H1 (cell line): ENCODE measurements around the gene GOLGA6L25. TPM values are rescaled to one million over a fixed set of nuclear protein-coding genes. Genes with fewer than 3 reads are reported as not detected.
"Not testable (repeated sequence)": the region's sequence is repeated elsewhere in the genome, so short reads cannot be mapped to it uniquely, and the experiment has no call there.

Source experiments
- CTCF ChIA-PET: fragments of 300-600 bp; sonication (Branson Sonifier 250); formaldehyde crosslinking; loops from one replicate; lab custom pipeline; 2021; ENCODE audit not compliant: partially characterized antibody; lab: Charles Lee
- POLR2A ChIA-PET: fragments of 300-600 bp; sonication (Branson Sonifier 250); formaldehyde crosslinking; loops from one replicate; lab custom pipeline; 2021; ENCODE audit warnings: inconsistent platforms; ENCODE audit not compliant: partially characterized antibody; lab: Charles Lee
- DNase-seq, 2 experiments: peaks; one replicate each; pipeline versions ENCODE4 v3.0.0 to v3.0.0-alpha.2; 2010 to 2022; ENCODE audit warnings: low spot score in 2 of 2, low read depth in 1 of 2, mixed read lengths in 1 of 2
- FAIRE-seq: peaks from 2 replicates; lab custom pipeline; 2011; peaks lifted over from hg19 to GRCh38; lab: Jason Lieb, UNC
- H2AFZ ChIP-seq: 2 replicates; pipeline ENCODE4 v1.8.1; 2012; ENCODE audit warnings: low read length, inconsistent platforms
- H2AK5ac ChIP-seq: 2 replicates; pipeline ENCODE4 v1.6.1; 2013; ENCODE audit warnings: low read depth, low read length
- H2BK120ac ChIP-seq: replicated peaks from 2 replicates; pipeline ENCODE3; 2013; ENCODE audit warnings: low read depth, low read length, inconsistent platforms
- H2BK12ac ChIP-seq: 2 replicates; pipeline ENCODE4 v1.6.1; 2013; ENCODE audit warnings: low read depth, low read length
- H2BK15ac ChIP-seq: 2 replicates; pipeline ENCODE4 v1.6.1; 2013; ENCODE audit warnings: low read length
- H2BK20ac ChIP-seq: 2 replicates; pipeline ENCODE4 v1.6.1; 2013; ENCODE audit warnings: low read length
- H2BK5ac ChIP-seq: 2 replicates; pipeline ENCODE4 v1.6.1; 2013; ENCODE audit warnings: low read depth, low read length
- H3K14ac ChIP-seq: 2 replicates; pipeline ENCODE4 v1.6.1; 2013; ENCODE audit warnings: inconsistent platforms; ENCODE audit not compliant: insufficient read length
- H3K18ac ChIP-seq: 2 replicates; pipeline ENCODE4 v1.6.1; 2013; ENCODE audit warnings: low read length; ENCODE audit errors: extremely low read depth
- H3K23ac ChIP-seq: 2 replicates; pipeline ENCODE4 v1.6.1; 2013; ENCODE audit warnings: inconsistent platforms; ENCODE audit not compliant: insufficient read length
- H3K23me2 ChIP-seq: 2 replicates; pipeline ENCODE4 v1.6.1; 2013; ENCODE audit warnings: low read depth, low read length
- H3K27ac ChIP-seq: 2 replicates; pipeline ENCODE4 v1.6.1; 2011; ENCODE audit warnings: low read depth, low read length, inconsistent platforms
- H3K27me3 ChIP-seq, 4 experiments: replicated peaks in 1 of 4; 1 replicate in 1 of 4; 2 replicates in 3 of 4; pipeline versions ENCODE4 v1.6.1 to v1.8.1; 2011 to 2013; ENCODE audit warnings: low read length in 3 of 4, mild to moderate bottlenecking in 3 of 4, inconsistent platforms in 2 of 4, mixed read lengths in 2 of 4, moderate library complexity in 1 of 4; ENCODE audit not compliant: control insufficient read depth in 3 of 4, insufficient read depth in 3 of 4; ENCODE audit errors: extremely low read depth in 1 of 4
- H3K36me3 ChIP-seq, 4 experiments: 2 replicates each; pipeline versions ENCODE4 v1.6.1 to v1.8.1; 2011 to 2013; ENCODE audit warnings: mild to moderate bottlenecking in 4 of 4, low read length in 3 of 4, moderate library complexity in 2 of 4, control low read depth in 1 of 4, inconsistent platforms in 1 of 4; ENCODE audit not compliant: insufficient read depth in 4 of 4, control insufficient read depth in 2 of 4
- H3K4ac ChIP-seq: replicated peaks from 2 replicates; pipeline ENCODE3; 2013; ENCODE audit warnings: low read length, low read depth, mixed read lengths, inconsistent platforms; ENCODE audit not compliant: insufficient read length
- H3K4me1 ChIP-seq, 4 experiments: replicated peaks in 1 of 4; 1 replicate in 1 of 4; 2 replicates in 3 of 4; pipeline versions ENCODE4 v1.6.1 to v1.8.1; 2011 to 2013; ENCODE audit warnings: low read length in 3 of 4, inconsistent platforms in 2 of 4, mixed read lengths in 1 of 4; ENCODE audit not compliant: insufficient read depth in 4 of 4, control insufficient read depth in 3 of 4
- H3K4me2 ChIP-seq, 2 experiments: 2 replicates each; pipeline versions ENCODE4 v1.6.1 to v1.8.1; 2011 to 2013; ENCODE audit warnings: low read depth in 2 of 2, low read length in 2 of 2, control low read depth in 1 of 2, inconsistent platforms in 1 of 2, mild to moderate bottlenecking in 1 of 2; ENCODE audit not compliant: insufficient read depth in 1 of 2
- H3K4me3 ChIP-seq, 4 experiments: fragments of 200-600, 300-600 bp in 1 of 4; sonication (generic), shearing (Covaris generic), sonication (Bioruptor Twin) in 1 of 4; 2 replicates each; pipeline versions ENCODE4 v1.5.1 to v1.8.1; 2011 to 2016; ENCODE audit warnings: low read length in 4 of 4, low read depth in 3 of 4, control low read depth in 2 of 4, inconsistent platforms in 2 of 4, mild to moderate bottlenecking in 2 of 4, mixed read lengths in 1 of 4, moderate library complexity in 1 of 4; ENCODE audit not compliant: insufficient read depth in 2 of 4; ENCODE audit errors: extremely low read depth in 1 of 4
- H3K56ac ChIP-seq: replicated peaks from 2 replicates; pipeline ENCODE3; 2013; ENCODE audit warnings: low read depth, mild to moderate bottlenecking, mixed read lengths, low read length, inconsistent platforms; ENCODE audit not compliant: insufficient read length
- H3K79me1 ChIP-seq: 2 replicates; pipeline ENCODE4 v1.6.1; 2013; ENCODE audit warnings: low read depth, low read length, control low read depth
- H3K79me2 ChIP-seq, 2 experiments: 2 replicates each; pipeline versions ENCODE4 v1.6.1 to v1.8.1; 2012 to 2013; ENCODE audit warnings: low read length in 2 of 2, mild to moderate bottlenecking in 2 of 2, inconsistent platforms in 1 of 2; ENCODE audit not compliant: insufficient read depth in 2 of 2, control insufficient read depth in 1 of 2
- H3K9ac ChIP-seq, 4 experiments: replicated peaks in 1 of 4; 1 replicate in 1 of 4; 2 replicates in 3 of 4; pipeline versions ENCODE4 v1.6.1 to v1.8.1; 2011 to 2013; ENCODE audit warnings: low read depth in 3 of 4, low read length in 3 of 4, control low read depth in 2 of 4, mild to moderate bottlenecking in 2 of 4, moderate library complexity in 2 of 4, inconsistent platforms in 1 of 4; ENCODE audit errors: extremely low read depth in 1 of 4
- H3K9me3 ChIP-seq, 2 experiments: 2 replicates each; pipeline versions ENCODE4 v1.6.1 to v1.8.1; 2012 to 2013; ENCODE audit warnings: mild to moderate bottlenecking in 2 of 2, moderate library complexity in 2 of 2, control low read depth in 1 of 2, inconsistent platforms in 1 of 2, low read depth in 1 of 2, low read length in 1 of 2, mixed read lengths in 1 of 2; ENCODE audit not compliant: insufficient read depth in 2 of 2
- H4K20me1 ChIP-seq, 2 experiments: replicated peaks in 1 of 2; 2 replicates each; pipeline versions ENCODE3 to v1.8.1; 2011 to 2013; ENCODE audit warnings: inconsistent platforms in 2 of 2, low read length in 2 of 2, mild to moderate bottlenecking in 1 of 2; ENCODE audit not compliant: insufficient read depth in 2 of 2, control insufficient read depth in 1 of 2
- H4K5ac ChIP-seq: 2 replicates; pipeline ENCODE4 v1.6.1; 2013; ENCODE audit warnings: low read length, low read depth, mixed read lengths, inconsistent platforms; ENCODE audit not compliant: insufficient read length
- H4K8ac ChIP-seq: 2 replicates; pipeline ENCODE4 v1.8.0; 2013; ENCODE audit warnings: mild to moderate bottlenecking, moderate library complexity, low read length, inconsistent platforms; ENCODE audit not compliant: insufficient read depth; ENCODE audit errors: extremely low read depth
- H4K91ac ChIP-seq: replicated peaks from 2 replicates; pipeline ENCODE3; 2013; ENCODE audit warnings: low read length, mixed read lengths, inconsistent platforms; ENCODE audit not compliant: insufficient read length
- WGBS, 2 experiments: shearing (Covaris generic) in 1 of 2; methylation state at CpG; one replicate each; pipeline versions ENCODE4 v1.1.6 to v1.1.7; 2013 to 2015; ENCODE audit warnings: low lambda C conversion rate in 2 of 2, mixed read lengths in 2 of 2, inconsistent platforms in 1 of 2, low coverage in 1 of 2, missing lambda C conversion rate in 1 of 2; ENCODE audit not compliant: insufficient replicate concordance in 2 of 2, insufficient coverage in 1 of 2, insufficient read length in 1 of 2; ENCODE audit errors: extremely low coverage in 1 of 2, missing lambda C conversion rate in 1 of 2; 5-methylcytosine and 5-hydroxymethylcytosine counted together
- polyA plus RNA-seq, 7 experiments: library from polyadenylated mRNA; depleted of rRNA in 3 of 7; stranded (reverse) in 5 of 7; unstranded in 2 of 7; fragments of >200 nt in 5 of 7; fragments of 200-250 nt in 2 of 7; gene quantifications; 1 replicate in 5 of 7; 2 replicates in 1 of 7; 4 replicates in 1 of 7; pipeline versions ENCODE4 v1.2.1 to v1.2.3, GENCODE V29; 2011 to 2013; ENCODE audit warnings: missing spikeins in 2 of 7, mixed read lengths in 2 of 7
- total RNA-seq: library from RNA; stranded (reverse); fragmentation: NEBNext Ultra II Directional; extraction: Animal tissue kit (Norgen Biotek cat#: 25700); gene quantifications from 2 replicates; pipeline ENCODE4 v1.2.1, GENCODE V29; 2021

The GOLGA6L25 gene
- total and polyA plus RNA-seq, 2 of the 8 experiments (the other 6 are each of a cell fraction or from before 2014, with no cell fraction given) = not detected

DNA sequence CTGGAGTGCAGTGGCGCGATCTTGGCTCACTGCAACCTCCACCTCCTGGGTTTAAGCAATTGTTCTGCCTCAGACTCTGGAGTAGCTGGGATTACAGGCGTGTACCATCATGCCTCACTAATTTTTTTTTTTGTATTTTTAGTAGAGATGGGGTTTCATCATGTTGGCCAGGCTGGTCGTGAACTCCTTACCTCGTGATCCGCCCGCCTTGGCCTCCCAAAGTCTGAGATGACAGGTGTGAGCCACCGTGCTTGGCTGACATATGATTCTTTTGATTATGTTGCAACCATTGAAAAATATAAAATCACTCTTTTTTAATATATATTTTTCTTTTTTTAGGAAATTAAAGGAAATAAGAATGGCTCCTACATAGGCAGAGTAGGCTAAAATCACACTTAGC is 44.8 kb downstream of the GOLGA6L25 start:
- H3K27me3 ChIP-seq, H3K79me1 ChIP-seq, H3K14ac ChIP-seq, DNase-seq, H2AK5ac ChIP-seq, H2AFZ ChIP-seq, H2BK15ac ChIP-seq, H3K18ac ChIP-seq, H3K4ac ChIP-seq, POLR2A ChIA-PET, H3K9ac ChIP-seq, H3K79me2 ChIP-seq, CTCF ChIA-PET, H2BK5ac ChIP-seq, H3K23ac ChIP-seq, FAIRE-seq, H2BK12ac ChIP-seq, H4K5ac ChIP-seq, H3K27ac ChIP-seq, H4K91ac ChIP-seq, H2BK20ac ChIP-seq, H3K56ac ChIP-seq, H2BK120ac ChIP-seq, H3K4me1 ChIP-seq, H4K8ac ChIP-seq, H3K4me2 ChIP-seq, H3K23me2 ChIP-seq, H3K4me3 ChIP-seq, H3K9me3 ChIP-seq, H3K36me3 ChIP-seq, H4K20me1 ChIP-seq: not testable (repeated sequence)
- no CpG with 5 or more reads among the region's 8 CpGs for WGBS, 2 experiments

DNA sequence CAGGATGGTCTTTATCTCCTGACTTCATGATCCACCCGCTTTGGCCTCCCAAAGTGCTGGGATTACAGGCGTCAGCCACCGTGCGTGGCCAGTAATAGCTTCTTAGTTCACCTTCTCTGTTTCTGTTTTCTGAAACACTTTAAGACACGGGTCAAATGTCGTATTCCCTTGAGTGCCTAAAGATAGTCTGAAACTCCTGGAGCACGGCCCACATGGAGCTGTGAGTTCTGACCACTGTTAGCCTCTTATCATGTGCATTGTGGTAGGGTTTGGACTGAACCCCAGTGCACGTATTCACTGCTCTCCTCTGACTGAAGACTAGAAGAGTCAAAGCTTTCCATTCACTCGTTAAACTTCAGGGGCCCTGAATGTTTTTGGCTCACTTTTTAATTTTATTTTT is 48.8 kb downstream of the GOLGA6L25 start:
- H2BK15ac ChIP-seq, H2BK20ac ChIP-seq, H4K5ac ChIP-seq, H3K79me2 ChIP-seq, H3K9ac ChIP-seq, H2BK120ac ChIP-seq, H2BK12ac ChIP-seq, H3K4me2 ChIP-seq, POLR2A ChIA-PET, H2AK5ac ChIP-seq, CTCF ChIA-PET, H3K9me3 ChIP-seq, H3K4me3 ChIP-seq, H2BK5ac ChIP-seq, H4K91ac ChIP-seq, DNase-seq, H3K4ac ChIP-seq, FAIRE-seq, H3K4me1 ChIP-seq, H3K23ac ChIP-seq, H2AFZ ChIP-seq, H3K79me1 ChIP-seq, H3K27ac ChIP-seq, H4K8ac ChIP-seq, H3K14ac ChIP-seq, H3K27me3 ChIP-seq, H3K18ac ChIP-seq, H4K20me1 ChIP-seq, H3K56ac ChIP-seq, H3K36me3 ChIP-seq, H3K23me2 ChIP-seq: not testable (repeated sequence)
- WGBS, 2 experiments = 100% methylated on average over 2 of the region's 9 CpGs; no CpG with 5 or more reads in 1 of the 2 experiments
